Measurements from ENCODE around the gene PCDHGA10.
"Not testable (repeated sequence)": the region's sequence is repeated elsewhere in the genome, so short reads cannot be mapped to it uniquely, and the experiment has no call there.

The PCDHGA10 gene

DNA sequence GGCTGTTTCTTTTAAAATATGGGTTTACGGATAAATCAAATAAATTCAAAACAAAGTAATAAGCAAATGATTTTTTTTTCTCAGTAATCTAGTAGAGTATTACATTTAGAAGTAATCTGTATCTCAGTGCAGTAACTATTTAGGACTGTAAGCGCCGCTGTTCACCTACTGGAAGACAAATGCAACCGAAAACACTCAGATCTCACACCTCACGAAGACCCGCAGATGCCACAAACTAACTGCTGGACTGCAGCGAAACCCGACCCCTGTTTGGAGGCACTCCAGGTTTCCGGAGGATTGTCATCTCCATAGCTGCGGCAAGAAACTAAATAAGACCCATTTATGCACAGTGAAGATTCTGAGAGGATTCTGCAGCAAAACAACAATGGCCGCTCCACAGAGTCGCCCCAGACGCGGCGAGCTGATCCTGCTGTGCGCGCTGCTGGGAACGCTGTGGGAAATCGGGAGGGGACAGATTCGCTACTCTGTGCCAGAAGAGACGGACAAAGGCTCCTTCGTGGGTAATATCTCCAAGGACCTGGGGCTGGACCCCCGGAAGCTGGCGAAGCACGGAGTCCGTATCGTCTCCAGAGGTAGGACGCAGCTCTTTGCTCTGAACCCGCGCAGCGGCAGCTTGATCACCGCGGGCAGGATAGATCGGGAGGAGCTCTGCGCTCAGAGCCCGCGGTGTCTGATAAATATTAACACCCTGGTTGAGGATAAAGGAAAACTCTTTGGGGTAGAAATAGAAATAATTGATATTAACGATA, 20.2 kb upstream of the PCDHGA10 start, which contains the start of gene PCDHGA8:
Gene PCDHGA8 (plus strand): TSS at position 205 of the 770 bp plus-strand sequence. CDS start 181 bp downstream, at position 386.
- no peak for DNase-seq

DNA sequence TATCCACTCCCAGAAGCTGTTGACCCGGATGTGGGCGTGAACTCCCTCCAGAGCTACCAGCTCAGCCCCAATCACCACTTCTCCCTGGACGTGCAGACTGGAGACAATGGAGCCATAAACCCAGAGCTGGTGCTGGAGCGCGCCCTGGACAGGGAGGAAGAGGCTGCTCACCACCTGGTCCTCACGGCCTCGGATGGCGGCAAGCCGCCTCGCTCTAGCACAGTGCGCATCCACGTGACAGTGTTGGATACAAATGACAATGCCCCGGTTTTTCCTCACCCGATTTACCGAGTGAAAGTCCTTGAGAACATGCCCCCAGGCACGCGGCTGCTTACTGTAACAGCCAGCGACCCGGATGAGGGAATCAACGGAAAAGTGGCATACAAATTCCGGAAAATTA, 19.5 kb upstream of the PCDHGA10 start:
- DNase-seq, result no peak

GRCh38 chr5:141394401-141395187, 18.2 kb upstream of the PCDHGA10 start:
- not testable (repeated sequence) for DNase-seq

- DNase-seq, result peak; percentile 41 to 61
Observed at GRCh38 chr5:141397756-141398551, 14.8 kb upstream of the PCDHGA10 start, which contains the start of gene PCDHGB5. PCDHGB5 (plus strand) TSS chr5:141397947; CDS start chr5:141398128, 181 bp downstream.

DNA sequence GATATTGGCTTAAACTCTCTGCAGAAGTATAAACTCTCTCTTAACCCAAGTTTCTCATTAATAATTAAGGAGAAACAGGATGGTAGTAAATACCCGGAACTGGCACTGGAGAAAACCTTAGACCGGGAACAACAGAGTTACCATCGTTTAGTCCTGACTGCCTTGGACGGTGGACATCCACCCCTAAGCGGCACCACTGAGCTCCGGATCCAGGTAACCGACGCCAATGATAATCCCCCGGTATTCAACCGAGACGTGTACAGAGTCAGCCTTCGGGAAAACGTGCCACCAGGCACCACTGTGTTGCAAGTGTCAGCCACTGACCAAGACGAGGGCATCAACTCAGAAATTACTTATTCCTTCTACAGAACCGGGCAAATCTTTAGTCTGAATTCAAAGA, 14.2 kb upstream of the PCDHGA10 start:
- DNase-seq, result no peak

DNA sequence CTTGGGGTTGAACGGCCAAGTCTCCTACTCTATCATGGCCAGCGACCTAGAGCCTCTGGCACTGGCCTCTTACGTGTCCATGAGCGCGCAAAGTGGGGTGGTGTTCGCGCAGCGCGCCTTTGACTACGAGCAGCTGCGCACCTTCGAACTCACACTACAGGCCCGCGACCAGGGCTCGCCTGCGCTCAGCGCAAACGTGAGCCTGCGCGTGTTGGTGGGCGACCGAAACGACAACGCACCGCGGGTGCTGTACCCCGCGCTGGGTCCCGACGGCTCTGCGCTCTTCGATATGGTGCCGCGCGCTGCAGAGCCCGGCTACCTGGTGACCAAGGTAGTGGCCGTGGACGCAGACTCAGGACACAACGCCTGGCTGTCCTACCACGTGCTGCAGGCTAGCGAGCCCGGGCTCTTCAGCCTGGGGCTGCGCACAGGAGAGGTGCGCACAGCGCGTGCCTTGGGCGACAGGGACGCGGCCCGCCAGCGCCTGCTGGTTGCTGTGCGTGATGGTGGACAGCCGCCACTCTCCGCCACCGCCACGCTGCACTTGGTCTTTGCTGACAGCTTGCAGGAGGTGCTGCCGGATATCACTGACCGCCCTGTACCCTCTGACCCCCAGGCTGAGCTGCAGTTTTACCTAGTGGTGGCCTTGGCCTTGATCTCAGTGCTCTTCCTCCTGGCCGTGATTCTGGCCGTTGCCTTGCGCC, 13.1 kb upstream of the PCDHGA10 start:
- no peak for DNase-seq

DNA sequence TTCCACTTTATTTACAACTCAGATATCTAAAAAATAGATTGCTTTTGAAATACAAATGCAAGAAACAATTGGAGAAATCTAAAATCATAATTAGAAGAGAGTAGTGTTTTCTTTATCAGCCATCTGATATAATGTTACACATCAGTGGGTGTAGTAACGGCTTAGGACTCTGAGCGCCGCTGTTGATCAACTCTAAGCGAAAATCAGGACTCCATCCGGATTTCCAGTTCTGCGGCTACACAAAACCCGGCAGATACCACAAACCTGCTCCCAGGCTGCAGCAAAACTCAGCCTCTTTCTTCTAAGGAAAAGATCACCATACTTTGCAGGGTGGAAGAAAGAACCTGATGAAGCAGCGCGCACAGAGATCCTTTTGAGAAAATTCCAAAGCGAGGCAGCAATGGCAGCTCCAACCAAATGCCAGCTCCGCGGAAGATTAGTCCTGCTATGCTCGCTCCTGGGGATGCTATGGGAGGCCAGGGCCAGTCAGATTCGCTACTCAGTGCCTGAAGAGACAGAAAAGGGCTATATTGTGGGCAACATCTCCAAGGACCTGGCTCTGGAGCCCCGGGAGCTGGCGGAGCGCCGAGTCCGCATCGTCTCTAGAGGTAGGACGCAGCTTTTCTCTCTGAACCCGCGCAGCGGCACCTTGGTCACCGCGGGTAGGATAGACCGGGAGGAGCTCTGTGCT, 10.1 kb upstream of the PCDHGA10 start, which contains the start of gene PCDHGA9:
Gene PCDHGA9 (plus strand): TSS at position 226 of the 691 bp plus-strand sequence. CDS start 175 bp downstream, at position 401.
- peak in 1 of 2 donors; percentile 33 for DNase-seq

GRCh38 chr5:141403387-141403786, 9.4 kb upstream of the PCDHGA10 start:
- no peak for DNase-seq

DNA sequence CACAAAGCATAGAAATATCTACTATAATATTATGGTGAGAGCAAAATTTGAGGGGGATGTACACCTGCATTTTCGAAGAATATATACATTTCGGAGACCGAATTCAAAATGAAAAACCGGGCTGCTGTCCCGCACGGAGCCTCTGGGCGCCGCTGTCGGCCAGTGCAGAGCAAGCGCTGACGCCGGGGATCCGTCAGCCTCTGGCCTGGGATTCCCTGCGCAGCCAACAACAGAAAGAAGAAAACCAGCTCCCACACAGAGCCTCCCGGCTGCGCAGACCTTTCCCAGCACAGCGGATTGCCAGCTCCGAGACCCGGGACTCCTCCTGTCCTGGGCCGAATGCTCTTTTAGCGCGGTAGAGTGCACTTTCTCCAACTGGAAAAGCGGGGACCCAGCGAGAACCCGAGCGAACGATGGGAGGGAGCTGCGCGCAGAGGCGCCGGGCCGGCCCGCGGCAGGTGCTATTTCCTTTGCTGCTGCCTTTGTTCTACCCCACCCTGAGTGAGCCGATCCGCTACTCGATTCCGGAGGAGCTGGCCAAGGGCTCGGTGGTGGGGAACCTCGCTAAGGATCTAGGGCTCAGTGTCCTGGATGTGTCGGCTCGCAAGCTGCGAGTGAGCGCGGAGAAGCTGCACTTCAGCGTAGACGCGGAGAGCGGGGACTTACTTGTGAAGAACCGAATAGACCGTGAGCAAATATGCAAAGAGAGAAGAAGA, 4.8 kb upstream of the PCDHGA10 start, which contains the start of gene PCDHGB6:
Gene PCDHGB6 (plus strand): TSS at position 232 of the 716 bp plus-strand sequence. CDS start 182 bp downstream, at position 414.
- peak; percentile 38 to 63 for DNase-seq

GRCh38 chr5:141409598-141410306, 3.0 kb upstream of the PCDHGA10 start:
- DNase-seq, result no peak

DNA sequence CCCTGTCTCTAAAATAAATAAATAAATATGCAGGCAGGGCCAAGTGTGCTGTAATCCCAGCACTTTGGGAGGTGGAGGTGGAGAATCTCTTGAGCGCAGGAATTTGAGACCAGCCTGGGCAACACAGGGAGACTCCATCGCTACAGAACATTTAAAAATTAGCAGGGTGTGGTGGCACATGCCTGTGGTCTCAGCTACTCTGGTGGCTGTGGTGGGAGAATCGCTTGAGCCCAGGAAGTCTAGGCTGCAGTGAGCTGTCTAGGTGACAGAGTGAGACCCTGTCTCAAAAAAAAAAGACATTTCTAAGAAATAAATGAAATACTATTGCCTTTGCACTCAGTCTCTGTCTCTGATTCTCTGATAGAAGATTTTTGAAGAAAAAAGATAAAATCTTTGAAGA, 1.2 kb upstream of the PCDHGA10 start:
- DNase-seq, result no peak

- no peak for DNase-seq
Observed at GRCh38 chr5:141413540-141414069, 818 bp downstream of the PCDHGA10 start.

- DNase-seq, result not testable (repeated sequence)
Observed at GRCh38 chr5:141414548-141415274, 1.9 kb downstream of the PCDHGA10 start.

DNA sequence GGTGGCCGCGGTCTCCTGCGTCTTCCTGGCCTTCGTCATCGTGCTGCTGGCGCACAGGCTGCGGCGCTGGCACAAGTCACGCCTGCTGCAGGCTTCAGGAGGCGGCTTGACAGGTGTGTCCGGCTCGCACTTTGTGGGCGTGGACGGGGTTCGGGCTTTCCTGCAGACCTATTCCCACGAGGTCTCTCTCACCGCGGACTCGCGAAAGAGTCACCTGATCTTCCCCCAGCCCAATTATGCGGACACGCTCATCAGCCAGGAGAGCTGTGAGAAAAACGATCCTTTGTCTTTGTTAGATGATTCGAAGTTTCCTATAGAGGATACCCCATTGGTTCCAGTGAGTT, 2.5 kb downstream of the PCDHGA10 start:
- not testable (repeated sequence) for DNase-seq

DNA sequence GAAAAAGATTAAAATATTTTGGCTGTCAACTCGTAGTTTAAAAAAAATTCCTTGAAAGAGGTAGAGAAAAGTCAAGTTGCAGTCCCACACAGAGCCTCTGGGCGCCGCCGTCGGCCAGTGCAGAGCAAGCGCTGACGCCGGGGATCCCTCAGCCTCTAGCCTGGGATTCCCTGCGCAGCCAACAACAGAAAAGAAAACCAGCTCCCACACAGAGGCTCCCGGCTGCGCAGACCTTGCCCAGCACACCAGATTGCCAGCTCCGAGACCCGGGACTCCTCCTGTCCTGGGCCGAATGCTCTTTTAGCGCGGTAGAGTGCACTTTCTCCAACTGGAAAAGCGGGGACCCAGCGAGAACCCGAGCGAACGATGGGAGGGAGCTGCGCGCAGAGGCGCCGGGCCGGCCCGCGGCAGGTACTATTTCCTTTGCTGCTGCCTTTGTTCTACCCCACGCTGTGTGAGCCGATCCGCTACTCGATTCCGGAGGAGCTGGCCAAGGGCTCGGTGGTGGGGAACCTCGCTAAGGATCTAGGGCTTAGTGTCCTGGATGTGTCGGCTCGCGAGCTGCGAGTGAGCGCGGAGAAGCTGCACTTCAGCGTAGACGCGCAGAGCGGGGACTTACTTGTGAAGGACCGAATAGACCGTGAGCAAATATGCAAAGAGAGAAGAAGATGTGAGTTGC, 4.8 kb downstream of the PCDHGA10 start, which contains the start of gene PCDHGB7:
Gene PCDHGB7 (plus strand): TSS at position 184 of the 679 bp plus-strand sequence. CDS start 183 bp downstream, at position 367.
- DNase-seq, result peak; percentile 74 to 87

- DNase-seq, result no peak
Observed at GRCh38 chr5:141419074-141419880, 6.5 kb downstream of the PCDHGA10 start.

- peak; percentile 72 to 77 for DNase-seq
Observed at GRCh38 chr5:141420855-141421488, 8.2 kb downstream of the PCDHGA10 start, which contains the start of gene PCDHGA11. PCDHGA11 (plus strand) TSS chr5:141421051; CDS start chr5:141421228, 177 bp downstream.

All from inflammatory macrophage (primary cell).